ENCODE data around the gene SP140L. TPM values are rescaled to one million over a fixed set of nuclear protein-coding genes. Genes with fewer than 3 reads are reported as not detected.

Gene SP140L
- total RNA-seq, 2 donors from 2014 or later = 3.6 to 15.2 TPM

GRCh38 chr2:230296917-230297316 is 30.1 kb upstream of the SP140L start:
- TF ChIP-seq POLR2A (IDR thresholded peaks at IDR 0.05) (no peak), POLR2AphosphoS5 (IDR thresholded peaks at IDR 0.05) (no peak)
- TF ChIP-seq, protein P1, sequence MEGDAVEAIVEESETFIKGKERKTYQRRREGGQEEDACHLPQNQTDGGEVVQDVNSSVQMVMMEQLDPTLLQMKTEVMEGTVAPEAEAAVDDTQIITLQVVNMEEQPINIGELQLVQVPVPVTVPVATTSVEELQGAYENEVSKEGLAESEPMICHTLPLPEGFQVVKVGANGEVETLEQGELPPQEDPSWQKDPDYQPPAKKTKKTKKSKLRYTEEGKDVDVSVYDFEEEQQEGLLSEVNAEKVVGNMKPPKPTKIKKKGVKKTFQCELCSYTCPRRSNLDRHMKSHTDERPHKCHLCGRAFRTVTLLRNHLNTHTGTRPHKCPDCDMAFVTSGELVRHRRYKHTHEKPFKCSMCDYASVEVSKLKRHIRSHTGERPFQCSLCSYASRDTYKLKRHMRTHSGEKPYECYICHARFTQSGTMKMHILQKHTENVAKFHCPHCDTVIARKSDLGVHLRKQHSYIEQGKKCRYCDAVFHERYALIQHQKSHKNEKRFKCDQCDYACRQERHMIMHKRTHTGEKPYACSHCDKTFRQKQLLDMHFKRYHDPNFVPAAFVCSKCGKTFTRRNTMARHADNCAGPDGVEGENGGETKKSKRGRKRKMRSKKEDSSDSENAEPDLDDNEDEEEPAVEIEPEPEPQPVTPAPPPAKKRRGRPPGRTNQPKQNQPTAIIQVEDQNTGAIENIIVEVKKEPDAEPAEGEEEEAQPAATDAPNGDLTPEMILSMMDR (IDR thresholded peaks at IDR 0.05) = no peak
- H3K9me3 ChIP-seq = no peaks in the 10 kb centered on the region
- no peaks in the 10 kb centered on the region for H3K36me3 ChIP-seq
- DNase-seq (ENCODE audit: low spot score) = no peak
- H3K27ac ChIP-seq = no peak overlapping the region
- no peaks in the 10 kb centered on the region for H3K27me3 ChIP-seq (replicated peaks; ENCODE audit: insufficient read depth)
- intact Hi-C loops (cut with DNase I) = no loop called here
- H3K4me3 ChIP-seq = no peak overlapping the region
- H3K4me1 ChIP-seq (replicated peaks) = no peaks in the 10 kb centered on the region

GRCh38 chr2:230299618-230300017 is 27.4 kb upstream of the SP140L start:
- TF ChIP-seq POLR2A (IDR thresholded peaks at IDR 0.05) (no peak), POLR2AphosphoS5 (IDR thresholded peaks at IDR 0.05) (no peak)
- TF ChIP-seq, protein P1 (IDR thresholded peaks at IDR 0.05) = no peak
- 100% methylated on average over 2 of the region's 2 CpGs for WGBS
- no peaks in the 10 kb centered on the region for H3K36me3 ChIP-seq
- intact Hi-C loops (cut with DNase I) = no loop called here
- no peak for DNase-seq (ENCODE audit: low spot score)
- H3K27ac ChIP-seq = no peak overlapping the region
- H3K4me1 ChIP-seq (replicated peaks) = no peaks in the 10 kb centered on the region
- no peak overlapping the region for H3K4me3 ChIP-seq
- H3K27me3 ChIP-seq (replicated peaks; ENCODE audit: insufficient read depth) = no peaks in the 10 kb centered on the region
- no peaks in the 10 kb centered on the region for H3K9me3 ChIP-seq

GRCh38 chr2:230305416-230306275 is 21.3 kb upstream of the SP140L start:
- no peak overlapping the region for H3K4me3 ChIP-seq
- no peaks in the 10 kb centered on the region for H3K9me3 ChIP-seq
- intact Hi-C loops (cut with DNase I) = no loop called here
- 95% methylated on average over 22 of the region's 23 CpGs for WGBS
- no peak overlapping the region for H3K27ac ChIP-seq
- no peaks in the 10 kb centered on the region for H3K4me1 ChIP-seq (replicated peaks)
- no peaks in the 10 kb centered on the region for H3K27me3 ChIP-seq (replicated peaks; ENCODE audit: insufficient read depth)
- TF ChIP-seq POLR2A (IDR thresholded peaks at IDR 0.05) = no peak
- TF ChIP-seq, protein P1 (IDR thresholded peaks at IDR 0.05) = no peak
- TF ChIP-seq POLR2AphosphoS5 (IDR thresholded peaks at IDR 0.05) = no peak
- no peaks in the 10 kb centered on the region for H3K36me3 ChIP-seq
- DNase-seq (ENCODE audit: low spot score) = no peak

DNA sequence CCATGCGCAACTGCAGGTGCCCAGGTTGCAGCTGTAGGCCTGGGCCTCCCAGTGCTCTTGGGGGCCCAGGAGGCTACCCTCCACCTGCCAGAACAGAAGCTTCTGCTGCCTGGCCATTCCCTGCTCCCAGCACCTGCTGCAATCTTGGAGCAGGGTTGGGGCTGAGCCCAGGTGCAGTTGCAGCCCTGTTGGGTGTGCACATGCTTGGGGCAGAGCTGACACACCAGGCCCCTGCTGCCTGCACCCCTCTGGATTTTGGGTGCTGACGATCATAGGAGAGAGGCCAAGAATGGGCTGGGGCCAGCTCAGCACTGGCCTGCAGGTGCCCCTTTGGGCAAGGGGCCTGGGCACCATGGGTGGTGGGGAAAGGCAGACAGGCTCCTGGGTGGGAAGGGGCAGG is 20.5 kb upstream of the SP140L start:
- H3K4me1 ChIP-seq (replicated peaks) = no peaks in the 10 kb centered on the region
- H3K27ac ChIP-seq = no peak overlapping the region
- WGBS = 73% methylated on average over 2 of the region's 2 CpGs
- TF ChIP-seq, protein P1 (IDR thresholded peaks at IDR 0.05) = no peak
- TF ChIP-seq POLR2A (IDR thresholded peaks at IDR 0.05) = no peak
- no peak for TF ChIP-seq POLR2AphosphoS5 (IDR thresholded peaks at IDR 0.05)
- H3K27me3 ChIP-seq (replicated peaks; ENCODE audit: insufficient read depth) = no peaks in the 10 kb centered on the region
- no peak overlapping the region for H3K4me3 ChIP-seq
- no peaks in the 10 kb centered on the region for H3K9me3 ChIP-seq
- no peaks in the 10 kb centered on the region for H3K36me3 ChIP-seq
- intact Hi-C loops (cut with DNase I) = no loop called here
- DNase-seq (ENCODE audit: low spot score) = no peak

- no peak overlapping the region for H3K27ac ChIP-seq
- no peaks in the 10 kb centered on the region for H3K4me1 ChIP-seq (replicated peaks)
- intact Hi-C loops (cut with DNase I) = no loop called here
- H3K27me3 ChIP-seq (replicated peaks; ENCODE audit: insufficient read depth) = no peaks in the 10 kb centered on the region
- H3K36me3 ChIP-seq = no peaks in the 10 kb centered on the region
- H3K9me3 ChIP-seq = no peaks in the 10 kb centered on the region
- H3K4me3 ChIP-seq = no peak overlapping the region
- no peak for DNase-seq (ENCODE audit: low spot score)
- 89% methylated on average over 2 of the region's 2 CpGs for WGBS
- TF ChIP-seq POLR2A (IDR thresholded peaks at IDR 0.05) = no peak
- no peak for TF ChIP-seq POLR2AphosphoS5 (IDR thresholded peaks at IDR 0.05)
These were observed 19.5 kb upstream of the SP140L start for GRCh38 chr2:230307485-230307884.

All from prostate gland (tissue), 2 donors.